ENCODE measurements around the gene PTTG1IP.

Gene PTTG1IP

GRCh38 chr21:44801468-44802395 is 71.8 kb downstream of the PTTG1IP start, which contains the start of gene UBE2G2:
Gene UBE2G2 (minus strand): TSS chr21:44801820. CDS start chr21:44801748, 72 bp downstream.
- DNase-seq (ENCODE audit: low spot score) = peak; percentile 73

- DNase-seq (ENCODE audit: low spot score) = no peak
These were observed 72.5 kb downstream of the PTTG1IP start for GRCh38 chr21:44800971-44801467.

GRCh38 chr21:44800103-44800502 is 73.4 kb downstream of the PTTG1IP start:
- DNase-seq (ENCODE audit: low spot score) = peak; percentile 37

GRCh38 chr21:44799646-44800045 is 73.8 kb downstream of the PTTG1IP start:
- DNase-seq (ENCODE audit: low spot score) = no peak

Measured in kidney capillary endothelial cell (primary cell).